Thyroid gland (tissue), 4 donors: ENCODE measurements around the gene TBX18.

Source experiments
- CTCF ChIP-seq, 6 experiments: fragments of 200-600 bp in 3 of 6; fragments of 450-650 bp in 3 of 6; sonication (generic) in 3 of 6; IDR thresholded peaks; one replicate each; pipeline ENCODE4 v1.5.1; 2016 to 2019; ENCODE audit warnings: antibody characterized with exemption in 6 of 6, mild to moderate bottlenecking in 2 of 6, inconsistent platforms in 1 of 6, moderate library complexity in 1 of 6
- POLR2A ChIP-seq, 2 donors: fragments of 450-650 bp; IDR thresholded peaks; one replicate each; pipeline ENCODE4 v1.6.1; 2017; ENCODE audit warnings: antibody characterized with exemption in 2 of 2, mild to moderate bottlenecking in 2 of 2, moderate library complexity in 1 of 2

GRCh38 chr6:84718038-84718955, 46.1 kb downstream of the TBX18 start:
- TF ChIP-seq CTCF (IDR thresholded peaks at IDR 0.05) = no peak
- no peak for TF ChIP-seq POLR2A (IDR thresholded peaks at IDR 0.05)
